ENCODE measurements around the gene EXOC6. TPM values are rescaled to one million over a fixed set of nuclear protein-coding genes. Genes with fewer than 3 reads are reported as not detected.

The EXOC6 gene
- total and polyA plus RNA-seq, 2 of the 13 experiments (the other 11 are each of a cell fraction or from before 2014, with no cell fraction given) = 22.2 to 29.2 TPM

DNA sequence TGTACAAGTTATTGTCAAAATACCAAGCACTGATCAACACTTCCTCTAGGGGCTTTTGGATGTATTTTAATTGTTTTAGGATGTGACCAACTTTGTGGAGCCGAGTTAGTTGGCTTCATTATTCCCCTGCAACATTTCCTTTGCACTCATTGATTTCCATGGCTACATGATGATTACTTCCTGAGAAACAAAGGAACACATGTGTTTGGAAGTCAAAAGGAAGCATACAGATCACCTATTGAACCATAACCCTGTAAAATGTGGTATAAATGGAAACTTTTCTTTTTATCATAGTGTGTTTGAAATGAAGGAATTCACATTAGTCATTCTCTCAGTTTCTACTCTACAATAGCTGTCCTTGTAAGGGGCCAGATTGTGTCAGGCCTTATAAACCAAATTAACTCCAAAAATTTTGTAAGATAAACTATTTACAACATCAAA, 32.2 kb upstream of the EXOC6 start (continued):
- TF ChIP-seq, protein P1, sequence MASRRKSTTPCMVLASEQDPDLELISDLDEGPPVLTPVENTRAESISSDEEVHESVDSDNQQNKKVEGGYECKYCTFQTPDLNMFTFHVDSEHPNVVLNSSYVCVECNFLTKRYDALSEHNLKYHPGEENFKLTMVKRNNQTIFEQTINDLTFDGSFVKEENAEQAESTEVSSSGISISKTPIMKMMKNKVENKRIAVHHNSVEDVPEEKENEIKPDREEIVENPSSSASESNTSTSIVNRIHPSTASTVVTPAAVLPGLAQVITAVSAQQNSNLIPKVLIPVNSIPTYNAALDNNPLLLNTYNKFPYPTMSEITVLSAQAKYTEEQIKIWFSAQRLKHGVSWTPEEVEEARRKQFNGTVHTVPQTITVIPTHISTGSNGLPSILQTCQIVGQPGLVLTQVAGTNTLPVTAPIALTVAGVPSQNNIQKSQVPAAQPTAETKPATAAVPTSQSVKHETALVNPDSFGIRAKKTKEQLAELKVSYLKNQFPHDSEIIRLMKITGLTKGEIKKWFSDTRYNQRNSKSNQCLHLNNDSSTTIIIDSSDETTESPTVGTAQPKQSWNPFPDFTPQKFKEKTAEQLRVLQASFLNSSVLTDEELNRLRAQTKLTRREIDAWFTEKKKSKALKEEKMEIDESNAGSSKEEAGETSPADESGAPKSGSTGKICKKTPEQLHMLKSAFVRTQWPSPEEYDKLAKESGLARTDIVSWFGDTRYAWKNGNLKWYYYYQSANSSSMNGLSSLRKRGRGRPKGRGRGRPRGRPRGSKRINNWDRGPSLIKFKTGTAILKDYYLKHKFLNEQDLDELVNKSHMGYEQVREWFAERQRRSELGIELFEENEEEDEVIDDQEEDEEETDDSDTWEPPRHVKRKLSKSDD (CRISPR knock-in tag; IDR thresholded peaks at IDR 0.05; ENCODE audit: low read depth) = no peak
- TF ChIP-seq ZNF44 (CRISPR knock-in tag; IDR thresholded peaks at IDR 0.05) (no peak), ZNF567 (CRISPR knock-in tag; IDR thresholded peaks at IDR 0.05; ENCODE audit: borderline replicate concordance) (no peak), TBL1XR1 (IDR thresholded peaks at IDR 0.05; ENCODE audit: borderline replicate concordance, low read length, partially characterized antibody) (no peak)

DNA sequence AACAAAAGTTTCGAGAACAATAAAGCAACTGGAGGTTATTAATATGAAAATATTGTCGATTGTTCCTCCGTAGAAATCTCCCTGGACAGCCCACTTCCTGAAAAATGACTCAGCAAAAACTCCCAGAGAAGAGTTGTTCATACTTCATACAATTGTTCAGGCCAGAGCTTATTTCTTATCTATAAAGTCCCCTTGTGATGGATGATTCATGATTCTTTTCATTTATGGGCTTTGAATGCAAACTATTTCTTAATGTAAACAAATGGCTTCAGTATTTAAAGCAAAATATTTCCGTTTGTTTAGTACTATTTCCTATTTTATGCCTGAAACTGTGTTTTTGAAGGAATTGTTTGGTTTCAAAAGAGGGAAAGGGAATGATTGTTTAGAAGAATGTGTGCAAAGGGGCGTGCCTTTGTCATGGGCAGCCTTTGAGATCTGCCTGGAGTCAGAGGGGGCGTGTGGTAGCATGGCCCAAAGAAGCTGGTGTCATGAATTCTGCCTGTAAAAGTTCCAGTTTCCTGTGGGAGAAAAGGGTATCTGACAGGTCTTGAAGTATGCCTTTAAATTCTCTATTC, 26.2 kb upstream of the EXOC6 start:
- peaks cover 26% of the 10 kb centered on the region for H3K4me1 ChIP-seq (ENCODE audit: insufficient read depth, low read length)
- peak; percentile 34 for DNase-seq (ENCODE audit: low spot score)
- no peaks in the 10 kb centered on the region for H3K36me3 ChIP-seq (replicated peaks in 1 of 2; ENCODE audit: control insufficient read depth in 1 of 2, insufficient read depth in 2 of 2, low read length in 2 of 2)
- no peaks in the 10 kb centered on the region for H3K9me3 ChIP-seq (ENCODE audit: low read length)
- no peak overlapping the region for H3K4me3 ChIP-seq (replicated peaks in 1 of 3; ENCODE audit: insufficient read depth in 1 of 3, low read depth in 2 of 3, low read length in 3 of 3)
- 68% methylated on average over 6 of the region's 6 CpGs for WGBS (ENCODE audit: low lambda C conversion rate)
- no peak overlapping the region for H3K4me2 ChIP-seq (ENCODE audit: low read depth, low read length)
- peak overlapping the region; percentile 22 for H3K27ac ChIP-seq (ENCODE audit: extremely low read length, insufficient read depth, low read length)
- intact Hi-C loops (cut with micrococcal nuclease; ENCODE audit: unreplicated experiment) = loop anchor here (2.0 kb wide), 1 partner anchor 133 kb away; the partner anchor contains the start of gene HHEX
- no TSS peak for BruUV-seq (replicated peaks)
- H2AFZ ChIP-seq (ENCODE audit: low read length) = no peak overlapping the region
- CTCF ChIA-PET (ENCODE audit: low intra/inter-chr PET ratio, low total read pairs) = no interaction called here
- POLR2A ChIA-PET = no interaction called here
- no peaks in the 10 kb centered on the region; a peak in 2 of 5 replicates for H3K27me3 ChIP-seq (ENCODE audit: control insufficient read depth in 1 of 2, insufficient read depth in 2 of 2, low read length in 2 of 2)
- H3K9ac ChIP-seq (ENCODE audit: insufficient read depth, low read depth, low read length) = no peak overlapping the region
- no peaks in the 10 kb centered on the region for H4K20me1 ChIP-seq (ENCODE audit: insufficient read depth, low read length)
- no peak; the same call in 2 of the 3 replicates for ATAC-seq
- in situ Hi-C loops (cut with HindIII; ENCODE audit: extremely low pct_ligation_motif_present, low pct_unique_long_range_greater_than_20kb) = no loop called here
- no peak for FAIRE-seq
- no peaks in the 10 kb centered on the region for H3K79me2 ChIP-seq (ENCODE audit: insufficient read depth, low read length)
- TF ChIP-seq SAP130 (CRISPR knock-in tag; IDR thresholded peaks at IDR 0.05; ENCODE audit: low read depth) = 0 out of 2 replicates have a peak, but pooled peaks have one; percentile 18
- no peak for TF ChIP-seq ZNF761 (CRISPR knock-in tag; conservative IDR thresholded peaks at IDR 0.05)
- peak; percentile 83 to 86 for TF ChIP-seq MAFK (conservative IDR thresholded peaks at IDR 0.05 in 1 of 2, IDR thresholded peaks at IDR 0.05 in 1 of 2; ENCODE audit: low read length in 2 of 2)
- TF ChIP-seq, protein P2, sequence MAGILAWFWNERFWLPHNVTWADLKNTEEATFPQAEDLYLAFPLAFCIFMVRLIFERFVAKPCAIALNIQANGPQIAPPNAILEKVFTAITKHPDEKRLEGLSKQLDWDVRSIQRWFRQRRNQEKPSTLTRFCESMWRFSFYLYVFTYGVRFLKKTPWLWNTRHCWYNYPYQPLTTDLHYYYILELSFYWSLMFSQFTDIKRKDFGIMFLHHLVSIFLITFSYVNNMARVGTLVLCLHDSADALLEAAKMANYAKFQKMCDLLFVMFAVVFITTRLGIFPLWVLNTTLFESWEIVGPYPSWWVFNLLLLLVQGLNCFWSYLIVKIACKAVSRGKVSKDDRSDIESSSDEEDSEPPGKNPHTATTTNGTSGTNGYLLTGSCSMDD (CRISPR knock-in tag; IDR thresholded peaks at IDR 0.05) = no peak
- peak; percentile 96 for TF ChIP-seq NFE2L2 (IDR thresholded peaks at IDR 0.05; ENCODE audit: low read length)
- TF ChIP-seq TEAD2 (CRISPR knock-in tag; IDR thresholded peaks at IDR 0.05) = no peak
- TF ChIP-seq SRY (CRISPR knock-in tag; IDR thresholded peaks at IDR 0.05) = no peak
- TF ChIP-seq ZNF558 (CRISPR knock-in tag; IDR thresholded peaks at IDR 0.05; ENCODE audit: borderline replicate concordance) = no peak
- TF ChIP-seq RFX1 (IDR thresholded peaks at IDR 0.05) = no peak
- TF ChIP-seq HDAC6 (IDR thresholded peaks at IDR 0.05; ENCODE audit: low read depth, low read length) = no peak
- no peak for TF ChIP-seq MBNL3 (CRISPR knock-in tag; conservative IDR thresholded peaks at IDR 0.05)
- TF ChIP-seq ATF7-NPFF (CRISPR knock-in tag; IDR thresholded peaks at IDR 0.05; ENCODE audit: low read depth) = no peak
- TF ChIP-seq, protein P3, sequence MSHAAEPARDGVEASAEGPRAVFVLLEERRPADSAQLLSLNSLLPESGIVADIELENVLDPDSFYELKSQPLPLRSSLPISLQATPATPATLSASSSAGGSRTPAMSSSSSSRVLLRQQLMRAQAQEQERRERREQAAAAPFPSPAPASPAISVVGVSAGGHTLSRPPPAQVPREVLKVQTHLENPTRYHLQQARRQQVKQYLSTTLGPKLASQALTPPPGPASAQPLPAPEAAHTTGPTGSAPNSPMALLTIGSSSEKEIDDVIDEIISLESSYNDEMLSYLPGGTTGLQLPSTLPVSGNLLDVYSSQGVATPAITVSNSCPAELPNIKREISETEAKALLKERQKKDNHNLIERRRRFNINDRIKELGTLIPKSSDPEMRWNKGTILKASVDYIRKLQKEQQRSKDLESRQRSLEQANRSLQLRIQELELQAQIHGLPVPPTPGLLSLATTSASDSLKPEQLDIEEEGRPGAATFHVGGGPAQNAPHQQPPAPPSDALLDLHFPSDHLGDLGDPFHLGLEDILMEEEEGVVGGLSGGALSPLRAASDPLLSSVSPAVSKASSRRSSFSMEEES (CRISPR knock-in tag; IDR thresholded peaks at IDR 0.05) = no peak
- TF ChIP-seq ZNF607 (CRISPR knock-in tag; IDR thresholded peaks at IDR 0.05; ENCODE audit: borderline replicate concordance) = no peak
- TF ChIP-seq NFE2 (CRISPR knock-in tag; IDR thresholded peaks at IDR 0.05) = 0 out of 2 replicates have a peak, but pooled peaks have one; percentile 14
- TF ChIP-seq RFXANK (CRISPR knock-in tag; IDR thresholded peaks at IDR 0.05) = no peak
- peak; percentile 72 for TF ChIP-seq MAFF (IDR thresholded peaks at IDR 0.05; ENCODE audit: low read depth, low read length)
